Measurements from ENCODE around the gene NDUFS6.

NDUFS6 gene

GRCh38 chr5:1767524-1768282 is 33.5 kb upstream of the NDUFS6 start:
- Histone ChIP-seq H3K4me3 (ENCODE audit: low read length) (no peak overlapping the region), H3K9ac (ENCODE audit: low read depth, low read length) (no peak overlapping the region), H3K4me2 (ENCODE audit: low read length) (no peak overlapping the region), H3K9me3 (replicated peaks; ENCODE audit: low read length) (no peaks in the 10 kb centered on the region), H3K27me3 (ENCODE audit: control insufficient read depth, insufficient read depth, low read length) (peaks cover 22% of the 10 kb centered on the region), H3K4me1 (ENCODE audit: control insufficient read depth, insufficient read depth, low read length) (no peaks in the 10 kb centered on the region), H3K36me3 (ENCODE audit: insufficient read depth, low read length) (no peaks in the 10 kb centered on the region)

GRCh38 chr5:1768283-1769000 is 32.8 kb upstream of the NDUFS6 start:
- Histone ChIP-seq H3K9ac (ENCODE audit: low read depth, low read length) (no peak overlapping the region), H3K4me3 (ENCODE audit: low read length) (no peak overlapping the region), H3K4me1 (ENCODE audit: control insufficient read depth, insufficient read depth, low read length) (no peaks in the 10 kb centered on the region), H3K4me2 (ENCODE audit: low read length) (no peak overlapping the region), H3K9me3 (replicated peaks; ENCODE audit: low read length) (no peaks in the 10 kb centered on the region), H3K27me3 (ENCODE audit: control insufficient read depth, insufficient read depth, low read length) (peaks cover 22% of the 10 kb centered on the region), H3K36me3 (ENCODE audit: insufficient read depth, low read length) (no peaks in the 10 kb centered on the region)

- Histone ChIP-seq H3K9me3 (replicated peaks; ENCODE audit: low read length) (no peaks in the 10 kb centered on the region), H3K4me3 (ENCODE audit: low read length) (no peak overlapping the region), H3K27me3 (ENCODE audit: control insufficient read depth, insufficient read depth, low read length) (peaks cover 22% of the 10 kb centered on the region)
These were observed 32.1 kb upstream of the NDUFS6 start for GRCh38 chr5:1769017-1769640.

GRCh38 chr5:1769752-1770442 is 31.3 kb upstream of the NDUFS6 start:
- Histone ChIP-seq H3K4me1 (ENCODE audit: control insufficient read depth, insufficient read depth, low read length) (no peaks in the 10 kb centered on the region), H3K27me3 (ENCODE audit: control insufficient read depth, insufficient read depth, low read length) (peaks cover 22% of the 10 kb centered on the region), H3K9me3 (replicated peaks; ENCODE audit: low read length) (no peaks in the 10 kb centered on the region), H3K4me3 (ENCODE audit: low read length) (no peak overlapping the region), H3K4me2 (ENCODE audit: low read length) (no peak overlapping the region), H3K36me3 (ENCODE audit: insufficient read depth, low read length) (no peaks in the 10 kb centered on the region), H3K9ac (ENCODE audit: low read depth, low read length) (no peak overlapping the region)

More at GRCh38 chr5:1769017-1769640, 32.1 kb upstream of the NDUFS6 start:
- Histone ChIP-seq H3K4me2 (ENCODE audit: low read length) (no peak overlapping the region), H3K9ac (ENCODE audit: low read depth, low read length) (no peak overlapping the region), H3K36me3 (ENCODE audit: insufficient read depth, low read length) (no peaks in the 10 kb centered on the region), H3K4me1 (ENCODE audit: control insufficient read depth, insufficient read depth, low read length) (no peaks in the 10 kb centered on the region)

- H3K4me2 ChIP-seq (ENCODE audit: low read length), result no peak overlapping the region
- H3K4me3 ChIP-seq (ENCODE audit: low read length), result no peak overlapping the region
- H3K9ac ChIP-seq (ENCODE audit: low read depth, low read length), result no peak overlapping the region
- no peaks in the 10 kb centered on the region for H3K9me3 ChIP-seq (replicated peaks; ENCODE audit: low read length)
- H3K27me3 ChIP-seq (ENCODE audit: control insufficient read depth, insufficient read depth, low read length), result peaks cover 22% of the 10 kb centered on the region
- H3K4me1 ChIP-seq (ENCODE audit: control insufficient read depth, insufficient read depth, low read length), result no peaks in the 10 kb centered on the region
- no peaks in the 10 kb centered on the region for H3K36me3 ChIP-seq (ENCODE audit: insufficient read depth, low read length)
These were observed 30.8 kb upstream of the NDUFS6 start for GRCh38 chr5:1770443-1770802.

GRCh38 chr5:1771149-1772065 is 29.8 kb upstream of the NDUFS6 start:
- H3K27me3 ChIP-seq (ENCODE audit: control insufficient read depth, insufficient read depth, low read length), result peaks cover 22% of the 10 kb centered on the region
- no peak overlapping the region for H3K4me3 ChIP-seq (ENCODE audit: low read length)
- no peak overlapping the region for H3K4me2 ChIP-seq (ENCODE audit: low read length)
- no peaks in the 10 kb centered on the region for H3K36me3 ChIP-seq (ENCODE audit: insufficient read depth, low read length)
- H3K4me1 ChIP-seq (ENCODE audit: control insufficient read depth, insufficient read depth, low read length), result no peaks in the 10 kb centered on the region
- H3K9ac ChIP-seq (ENCODE audit: low read depth, low read length), result no peak overlapping the region
- no peaks in the 10 kb centered on the region for H3K9me3 ChIP-seq (replicated peaks; ENCODE audit: low read length)

GRCh38 chr5:1772634-1773033 is 28.6 kb upstream of the NDUFS6 start:
- Histone ChIP-seq H3K9ac (ENCODE audit: low read depth, low read length) (no peak overlapping the region), H3K4me1 (ENCODE audit: control insufficient read depth, insufficient read depth, low read length) (no peaks in the 10 kb centered on the region), H3K9me3 (replicated peaks; ENCODE audit: low read length) (no peaks in the 10 kb centered on the region), H3K4me3 (ENCODE audit: low read length) (no peak overlapping the region), H3K27me3 (ENCODE audit: control insufficient read depth, insufficient read depth, low read length) (peaks cover 18% of the 10 kb centered on the region), H3K36me3 (ENCODE audit: insufficient read depth, low read length) (no peaks in the 10 kb centered on the region), H3K4me2 (ENCODE audit: low read length) (no peak overlapping the region)

GRCh38 chr5:1776831-1777230 is 24.4 kb upstream of the NDUFS6 start:
- Histone ChIP-seq H3K4me3 (ENCODE audit: low read length) (no peak overlapping the region), H3K4me2 (ENCODE audit: low read length) (no peak overlapping the region), H3K9ac (ENCODE audit: low read depth, low read length) (no peak overlapping the region), H3K9me3 (replicated peaks; ENCODE audit: low read length) (no peaks in the 10 kb centered on the region), H3K36me3 (ENCODE audit: insufficient read depth, low read length) (no peaks in the 10 kb centered on the region), H3K27me3 (ENCODE audit: control insufficient read depth, insufficient read depth, low read length) (peaks cover 3% of the 10 kb centered on the region), H3K4me1 (ENCODE audit: control insufficient read depth, insufficient read depth, low read length) (no peaks in the 10 kb centered on the region)

GRCh38 chr5:1777281-1778137 is 23.7 kb upstream of the NDUFS6 start:
- Histone ChIP-seq H3K4me2 (ENCODE audit: low read length) (no peak overlapping the region), H3K4me3 (ENCODE audit: low read length) (no peak overlapping the region), H3K9me3 (replicated peaks; ENCODE audit: low read length) (no peaks in the 10 kb centered on the region), H3K27me3 (ENCODE audit: control insufficient read depth, insufficient read depth, low read length) (no peaks in the 10 kb centered on the region), H3K4me1 (ENCODE audit: control insufficient read depth, insufficient read depth, low read length) (no peaks in the 10 kb centered on the region), H3K36me3 (ENCODE audit: insufficient read depth, low read length) (no peaks in the 10 kb centered on the region), H3K9ac (ENCODE audit: low read depth, low read length) (no peak overlapping the region)
